Transverse colon (tissue), 3 donors: ENCODE results near the gene FIS1.
"Not testable (repeated sequence)": the region's sequence is repeated elsewhere in the genome, so short reads cannot be mapped to it uniquely, and the experiment has no call there.

Source experiments
- POLR2A ChIP-seq: fragments of 450-650 bp; IDR thresholded peaks from one replicate; pipeline ENCODE4 v1.6.1; 2016; ENCODE audit warnings: antibody characterized with exemption, mild to moderate bottlenecking, moderate library complexity
- TF ChIP-seq, protein P1 (sequence below), 5 experiments: fragments of 200-600 bp in 3 of 5; fragments of 450-650 bp in 2 of 5; sonication (generic) in 3 of 5; IDR thresholded peaks; 1 replicate in 2 of 5; 2 replicates in 3 of 5; pipeline ENCODE4 v1.5.1; 2016 to 2017; ENCODE audit warnings: antibody characterized with exemption in 5 of 5, inconsistent platforms in 3 of 5, mild to moderate bottlenecking in 2 of 5, moderate library complexity in 1 of 5

DNA sequence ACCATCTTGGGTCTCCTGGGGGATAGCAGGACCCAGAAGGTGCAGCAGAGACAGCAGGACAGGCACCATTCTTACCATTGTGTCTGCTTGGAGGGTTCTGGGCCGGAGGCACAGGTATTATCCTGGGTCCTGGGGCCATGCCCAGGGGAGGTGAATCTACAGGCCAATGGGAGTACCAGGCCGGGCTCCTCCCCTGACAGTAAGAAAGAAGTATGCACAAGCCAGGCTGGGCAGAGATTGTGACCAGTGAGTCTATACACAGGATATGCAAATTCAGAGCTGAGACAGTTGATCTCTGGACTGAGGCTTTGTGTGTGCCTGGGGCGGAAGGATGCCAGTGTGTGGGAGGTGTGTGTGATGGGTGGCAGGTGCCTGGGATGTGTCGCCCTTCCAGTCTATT, 44.8 kb upstream of the FIS1 start:
- TF ChIP-seq POLR2A = not testable (repeated sequence)
- TF ChIP-seq, protein P1, sequence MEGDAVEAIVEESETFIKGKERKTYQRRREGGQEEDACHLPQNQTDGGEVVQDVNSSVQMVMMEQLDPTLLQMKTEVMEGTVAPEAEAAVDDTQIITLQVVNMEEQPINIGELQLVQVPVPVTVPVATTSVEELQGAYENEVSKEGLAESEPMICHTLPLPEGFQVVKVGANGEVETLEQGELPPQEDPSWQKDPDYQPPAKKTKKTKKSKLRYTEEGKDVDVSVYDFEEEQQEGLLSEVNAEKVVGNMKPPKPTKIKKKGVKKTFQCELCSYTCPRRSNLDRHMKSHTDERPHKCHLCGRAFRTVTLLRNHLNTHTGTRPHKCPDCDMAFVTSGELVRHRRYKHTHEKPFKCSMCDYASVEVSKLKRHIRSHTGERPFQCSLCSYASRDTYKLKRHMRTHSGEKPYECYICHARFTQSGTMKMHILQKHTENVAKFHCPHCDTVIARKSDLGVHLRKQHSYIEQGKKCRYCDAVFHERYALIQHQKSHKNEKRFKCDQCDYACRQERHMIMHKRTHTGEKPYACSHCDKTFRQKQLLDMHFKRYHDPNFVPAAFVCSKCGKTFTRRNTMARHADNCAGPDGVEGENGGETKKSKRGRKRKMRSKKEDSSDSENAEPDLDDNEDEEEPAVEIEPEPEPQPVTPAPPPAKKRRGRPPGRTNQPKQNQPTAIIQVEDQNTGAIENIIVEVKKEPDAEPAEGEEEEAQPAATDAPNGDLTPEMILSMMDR (IDR thresholded peaks at IDR 0.05) = not testable (repeated sequence)
